A549 (cell line): ENCODE results near the gene RNF126. TPM values are rescaled to one million over a fixed set of nuclear protein-coding genes. Genes with fewer than 3 reads are reported as not detected.

Source experiments
- ATAC-seq, 2 experiments: fragments of 200-7000 bp in 1 of 2; fragments of >200 bp in 1 of 2; cut with Nextera tagmentation in 1 of 2; cut with Tn5 transposase in 1 of 2; 3 replicates each; pipeline versions ENCODE4 v1.8.0 to v1.9.1; 2018 to 2020; ENCODE audit warnings: mild to moderate bottlenecking in 1 of 2, moderate library complexity in 1 of 2
- CTCF ChIA-PET: fragments of 300-600 bp; sonication (Branson Sonifier 250); formaldehyde crosslinking; extraction: SDS; loops from one replicate; lab custom pipeline; 2021; ENCODE audit warnings: antibody characterized with exemption, inconsistent platforms; lab: Yijun Ruan, JAX
- POLR2A ChIA-PET: fragments of 350-600 bp; formaldehyde crosslinking; extraction: SDS; loops from one replicate; lab custom pipeline; 2021; ENCODE audit warnings: antibody characterized with exemption, inconsistent platforms; lab: Yijun Ruan, JAX
- DNase-seq, 2 experiments: peaks; one replicate each; pipeline versions ENCODE4 v3.0.0 to v3.0.0-alpha.2; 2011 to 2016; ENCODE audit warnings: low read depth in 1 of 2, low spot score in 1 of 2
- FAIRE-seq: peaks from 2 replicates; lab custom pipeline; 2011; peaks lifted over from hg19 to GRCh38; lab: Jason Lieb, UNC
- H3K27ac ChIP-seq, 2 experiments: fragments of >200 bp; sonication (Bioruptor Twin); formaldehyde crosslinking; 3 replicates each; pipeline ENCODE4 v1.5.1; 2016 to 2017
- H3K4me1 ChIP-seq: fragments of >200 bp; sonication (Bioruptor Twin); formaldehyde crosslinking; 3 replicates; pipeline ENCODE4 v1.6.1; 2016
- H3K4me2 ChIP-seq: fragments of >200 bp; sonication (Bioruptor Twin); formaldehyde crosslinking; 3 replicates; pipeline ENCODE4 v1.6.1; 2016
- H3K4me3 ChIP-seq: fragments of >200 bp; sonication (Bioruptor Twin); formaldehyde crosslinking; 3 replicates; pipeline ENCODE4 v1.5.1; 2016
- H3K9me3 ChIP-seq: fragments of >200 bp; sonication (Bioruptor Twin); formaldehyde crosslinking; 3 replicates; pipeline ENCODE4 v1.6.1; 2016
- ATOH8 ChIP-seq: fragments of 250-450 bp; sonication (Bioruptor Pico); IDR thresholded peaks from 2 replicates; pipeline ENCODE4 v1.5.0; 2020; ENCODE audit warnings: low read depth, mild to moderate bottlenecking, moderate library complexity
- BCL3 ChIP-seq: fragments of >200 bp; sonication (Bioruptor Twin); formaldehyde crosslinking; IDR thresholded peaks from 3 replicates; pipeline ENCODE4 v1.6.1; 2016
- BHLHE40 ChIP-seq: IDR thresholded peaks from 2 replicates; pipeline ENCODE4 v1.6.1; 2012; ENCODE audit warnings: low read depth, low read length, inconsistent platforms
- CBX8 ChIP-seq: fragments of 200-600 bp; sonication (generic); IDR thresholded peaks from 2 replicates; pipeline ENCODE4 v1.6.1; 2016
- E2F6 ChIP-seq: IDR thresholded peaks from 2 replicates; pipeline ENCODE4 v1.6.1; 2012; ENCODE audit warnings: low read depth, borderline replicate concordance
- EHF ChIP-seq: fragments of 250-450 bp; sonication (Bioruptor Pico); IDR thresholded peaks from 2 replicates; pipeline ENCODE4 v1.5.0; 2020; ENCODE audit warnings: mild to moderate bottlenecking
- EHMT2 ChIP-seq: fragments of 200-600 bp; sonication (generic); IDR thresholded peaks from 2 replicates; pipeline ENCODE4 v1.6.1; 2016; ENCODE audit warnings: antibody characterized with exemption, low read depth, mild to moderate bottlenecking, moderate library complexity
- EP300 ChIP-seq, 2 experiments: fragments of >200 bp; sonication (Bioruptor Twin); formaldehyde crosslinking; IDR thresholded peaks; 2 replicates in 1 of 2; 3 replicates in 1 of 2; pipeline ENCODE4 v1.6.1; 2016 to 2017
- ESRRA ChIP-seq: fragments of 150-350 bp; IDR thresholded peaks from 2 replicates; pipeline ENCODE4 v1.6.1; 2014; ENCODE audit warnings: mild to moderate bottlenecking, low read length, borderline replicate concordance
- FOSL2 ChIP-seq, 2 experiments: fragments of 450-650 bp in 1 of 2; fragments of >200 bp in 1 of 2; sonication (Bioruptor Twin) in 1 of 2; formaldehyde crosslinking; IDR thresholded peaks; 2 replicates each; pipeline versions ENCODE4 v1.5.0 to v1.6.1; 2016 to 2020; ENCODE audit warnings: mild to moderate bottlenecking in 1 of 2, moderate library complexity in 1 of 2
- FOXS1 ChIP-seq: fragments of 250-450 bp; sonication (Bioruptor Pico); IDR thresholded peaks from 2 replicates; pipeline ENCODE4 v1.5.0; 2020; ENCODE audit warnings: mild to moderate bottlenecking, moderate library complexity
- GATA3 ChIP-seq: IDR thresholded peaks from 2 replicates; pipeline ENCODE4 v1.6.1; 2012; ENCODE audit warnings: borderline replicate concordance
- HOXA7 ChIP-seq: fragments of 250-450 bp; sonication (Bioruptor Pico); IDR thresholded peaks from 2 replicates; pipeline ENCODE4 v1.5.0; 2020; ENCODE audit warnings: mild to moderate bottlenecking, moderate library complexity
- HOXB13 ChIP-seq: fragments of 250-450 bp; sonication (Bioruptor Pico); IDR thresholded peaks from 2 replicates; pipeline ENCODE4 v1.5.0; 2020; ENCODE audit warnings: low read depth, mild to moderate bottlenecking, moderate library complexity
- HOXB5 ChIP-seq: fragments of 250-450 bp; sonication (Bioruptor Pico); IDR thresholded peaks from 2 replicates; pipeline ENCODE4 v1.5.0; 2020; ENCODE audit warnings: mild to moderate bottlenecking, moderate library complexity
- KDM1A ChIP-seq: fragments of 200-600 bp; sonication (generic); IDR thresholded peaks from 2 replicates; pipeline ENCODE4 v1.6.1; 2016; ENCODE audit warnings: low read depth, mild to moderate bottlenecking
- KDM5A ChIP-seq: fragments of 200-600 bp; sonication (generic); IDR thresholded peaks from 2 replicates; pipeline ENCODE4 v1.6.1; 2016; ENCODE audit warnings: antibody characterized with exemption, mild to moderate bottlenecking
- MAFK ChIP-seq: fragments of 450-650 bp; IDR thresholded peaks from 2 replicates; pipeline ENCODE4 v1.6.1; 2014; ENCODE audit not compliant: partially characterized antibody
- MAX ChIP-seq: IDR thresholded peaks from 2 replicates; pipeline ENCODE4 v1.6.1; 2012
- MAZ ChIP-seq: fragments of 150-350 bp; IDR thresholded peaks from 2 replicates; pipeline ENCODE4 v1.6.1; 2014; ENCODE audit warnings: antibody characterized with exemption, low read depth, low read length, borderline replicate concordance
- MYC ChIP-seq: IDR thresholded peaks from 2 replicates; pipeline ENCODE4 v1.6.1; 2012; ENCODE audit warnings: mild to moderate bottlenecking, inconsistent platforms, low read length, improper control_type of control experiment, borderline replicate concordance
- NFE2L2 ChIP-seq: fragments of 150-350 bp; conservative IDR thresholded peaks from 2 replicates; pipeline ENCODE4 v1.6.1; 2014; ENCODE audit warnings: low read length
- NPAS2 ChIP-seq: fragments of 250-450 bp; sonication (Bioruptor Pico); IDR thresholded peaks from 2 replicates; pipeline ENCODE4 v1.8.0; 2022; ENCODE audit warnings: mild to moderate bottlenecking, moderate library complexity, borderline replicate concordance
- PHF8 ChIP-seq: fragments of 200-600 bp; sonication (generic); IDR thresholded peaks from 2 replicates; pipeline ENCODE4 v1.6.1; 2016; ENCODE audit warnings: low read depth, mild to moderate bottlenecking, antibody characterized with exemption, moderate library complexity, borderline replicate concordance
- RAD21 ChIP-seq, 2 experiments: fragments of >200 bp in 1 of 2; sonication (Bioruptor Twin) in 1 of 2; formaldehyde crosslinking in 1 of 2; IDR thresholded peaks in 1 of 2; conservative IDR thresholded peaks in 1 of 2; 2 replicates in 1 of 2; 3 replicates in 1 of 2; pipeline ENCODE4 v1.6.1; 2012 to 2018; ENCODE audit warnings: inconsistent platforms in 1 of 2
- RARB ChIP-seq: fragments of 250-450 bp; sonication (Bioruptor Pico); IDR thresholded peaks from 2 replicates; pipeline ENCODE4 v1.8.0; 2021; ENCODE audit warnings: mild to moderate bottlenecking, moderate library complexity
- RCOR1 ChIP-seq: fragments of 150-350 bp; IDR thresholded peaks from 2 replicates; pipeline ENCODE4 v1.6.1; 2014; ENCODE audit warnings: antibody characterized with exemption, low read length, low read depth
- RFX5 ChIP-seq: fragments of 450-650 bp; IDR thresholded peaks from 2 replicates; pipeline ENCODE4 v1.7.1; 2014; ENCODE audit warnings: antibody characterized with exemption, mild to moderate bottlenecking, moderate library complexity
- SMC3 ChIP-seq: fragments of >200 bp; sonication (Bioruptor Twin); formaldehyde crosslinking; IDR thresholded peaks from 3 replicates; pipeline ENCODE4 v1.6.1; 2018; ENCODE audit warnings: inconsistent platforms
- SREBF2 ChIP-seq: fragments of 450-650 bp; IDR thresholded peaks from 2 replicates; pipeline ENCODE4 v1.6.1; 2014; ENCODE audit warnings: mild to moderate bottlenecking, moderate library complexity
- TFCP2L1 ChIP-seq: fragments of 250-450 bp; sonication (Bioruptor Pico); IDR thresholded peaks from 2 replicates; pipeline ENCODE4 v1.5.0; 2021; ENCODE audit warnings: mild to moderate bottlenecking
- USF2 ChIP-seq: fragments of 450-650 bp; IDR thresholded peaks from 2 replicates; pipeline ENCODE4 v1.6.1; 2014; ENCODE audit warnings: antibody characterized with exemption
- ZC3H11A ChIP-seq: fragments of 450-650 bp; IDR thresholded peaks from 2 replicates; pipeline ENCODE4 v1.6.1; 2014; ENCODE audit warnings: antibody characterized with exemption, mild to moderate bottlenecking
- ZNF302 ChIP-seq: fragments of 250-450 bp; sonication (Bioruptor Pico); IDR thresholded peaks from 2 replicates; pipeline ENCODE4 v1.9.0; 2021; ENCODE audit warnings: inconsistent platforms, mild to moderate bottlenecking, moderate library complexity
- WGBS: methylation state at CpG from one replicate; pipeline ENCODE4 v1.1.6; 2017; ENCODE audit errors: missing lambda C conversion rate; 5-methylcytosine and 5-hydroxymethylcytosine counted together
- polyA plus RNA-seq, 4 experiments: library from polyadenylated mRNA; depleted of rRNA in 3 of 4; stranded (reverse); fragments of >200 nt; fragmentation: RNase III in 1 of 4; extraction: RNeasy Plus Mini Kit Qiagen cat#74134 plus additional on column Dnase treatment in 1 of 4; gene quantifications; 2 replicates in 3 of 4; 3 replicates in 1 of 4; pipeline ENCODE4 v1.2.3, GENCODE V29; 2011 to 2017

The RNF126 gene
- polyA plus RNA-seq, 2 of the 4 experiments (the other 2 are of a cell fraction), result 3.1 to 35.0 TPM

GRCh38 chr19:680287-681028, 17.4 kb upstream of the RNF126 start:
- H3K4me1 ChIP-seq, result peaks cover 21% of the 10 kb centered on the region
- 13% methylated on average over 2 of the region's 70 CpGs for WGBS
- H3K27ac ChIP-seq, result peak overlapping the region; percentile 99
- ATAC-seq (peak; percentile 48 to 56), FAIRE-seq (no peak), DNase-seq (peak; percentile 71 to 98)
- ChIA-PET POLR2A (interaction anchor here (0.6 to 0.8 kb wide), 3 partner anchors 23 to 93 kb away, joined by 3 to 5 read pairs (median 4); no protein-coding TSS in a partner anchor), CTCF (interaction anchor here (0.8 to 1.9 kb wide), 4 partner anchors 11 to 96 kb away, joined by 3 to 7 read pairs (median 5); no protein-coding TSS in a partner anchor)
- H3K9me3 ChIP-seq, result no peaks in the 10 kb centered on the region
- peak overlapping the region; percentile 64 for H3K4me3 ChIP-seq
- peak overlapping the region; percentile 77 for H3K4me2 ChIP-seq
- TF ChIP-seq NPAS2, result no peak
- TF ChIP-seq RCOR1, result no peak
- no peak for TF ChIP-seq ZC3H11A
- no peak for TF ChIP-seq EHMT2
- no peak for TF ChIP-seq ESRRA
- peak; percentile 77 for TF ChIP-seq USF2
- no peak for TF ChIP-seq MAFK
- no peak for TF ChIP-seq KDM5A
- no peak for TF ChIP-seq SREBF2
- no peak for TF ChIP-seq RFX5
- TF ChIP-seq HOXA7 (CRISPR knock-in tag), result no peak
- peak; percentile 41; the same call in 2 of the 3 replicates for TF ChIP-seq SMC3
- TF ChIP-seq KDM1A, result no peak
- no peak for TF ChIP-seq CBX8
- TF ChIP-seq EP300 (IDR thresholded peaks at IDR 0.05), result no peak
- TF ChIP-seq HOXB5, result peak; percentile 4; the same call in 1 of the 2 replicates
- TF ChIP-seq BHLHE40, result no peak
- 0 out of 2 replicates have a peak, but pooled peaks have one; percentile 21 for TF ChIP-seq MAZ
- no peak for TF ChIP-seq ZNF302 (CRISPR knock-in tag)
- peak in 1 of 2 experiments; percentile 13; a peak in 2 of 5 replicates for TF ChIP-seq RAD21 (conservative IDR thresholded peaks at IDR 0.05 in 1 of 2, IDR thresholded peaks at IDR 0.05 in 1 of 2)
- TF ChIP-seq HOXB13 (CRISPR knock-in tag), result no peak
- no peak for TF ChIP-seq ATOH8 (CRISPR knock-in tag)
- no peak for TF ChIP-seq RARB (CRISPR knock-in tag)
- TF ChIP-seq GATA3, result peak; percentile 7; the same call in 1 of the 2 replicates
- TF ChIP-seq TFCP2L1 (CRISPR knock-in tag), result no peak
- TF ChIP-seq FOSL2 (IDR thresholded peaks at IDR 0.05), result no peak
- TF ChIP-seq FOSL2 (CRISPR knock-in tag; IDR thresholded peaks at IDR 0.05), result peak; percentile 45
- TF ChIP-seq BCL3, result peak; percentile 60; the same call in 1 of the 3 replicates
- no peak for TF ChIP-seq E2F6
- no peak for TF ChIP-seq NFE2L2
- TF ChIP-seq FOXS1, result no peak
- TF ChIP-seq EHF (CRISPR knock-in tag), result no peak
- TF ChIP-seq MAX, result no peak; the same call in 1 of the 2 replicates
- TF ChIP-seq MYC, result peak; percentile 62
- TF ChIP-seq PHF8, result no peak
